Cardiac septum (tissue), 1 donor: Measurements from ENCODE around the gene DBH. TPM values are rescaled to one million over a fixed set of nuclear protein-coding genes. Genes with fewer than 3 reads are reported as not detected.

Experiments used
- DNase-seq: peaks from one replicate; pipeline ENCODE4 v3.0.0-alpha.2; 2020; ENCODE audit warnings: low spot score
- intact Hi-C: fragments of 100-400 bp; cut with DNase I; formaldehyde crosslinking; loops from one replicate; pipeline ENCODE4 v1.14.0; 2022
- long read RNA-seq: library from polyadenylated mRNA; unstranded; transcript quantifications from one replicate; pipeline ENCODE4 v2.0.0, GENCODE V29; 2021
- total RNA-seq: library from RNA; stranded (reverse); fragmentation: NEBNext Ultra II Directional; extraction: Animal tissue kit (Norgen Biotek cat#: 25700); gene quantifications from one replicate; pipeline ENCODE4 v1.2.1, GENCODE V29; 2021
- donor health status: DM: no; HTN: no; CAD: no.

Gene DBH
- not detected for total RNA-seq
- long read RNA-seq: 0 reads

GRCh38 chr9:133635533-133636531 is at the start of gene DBH:
Gene DBH, plus strand, starts transcription at chr9:133636363. Its CDS starts 9 bp downstream, at chr9:133636372.
- intact Hi-C loops: no loop called here

DNA sequence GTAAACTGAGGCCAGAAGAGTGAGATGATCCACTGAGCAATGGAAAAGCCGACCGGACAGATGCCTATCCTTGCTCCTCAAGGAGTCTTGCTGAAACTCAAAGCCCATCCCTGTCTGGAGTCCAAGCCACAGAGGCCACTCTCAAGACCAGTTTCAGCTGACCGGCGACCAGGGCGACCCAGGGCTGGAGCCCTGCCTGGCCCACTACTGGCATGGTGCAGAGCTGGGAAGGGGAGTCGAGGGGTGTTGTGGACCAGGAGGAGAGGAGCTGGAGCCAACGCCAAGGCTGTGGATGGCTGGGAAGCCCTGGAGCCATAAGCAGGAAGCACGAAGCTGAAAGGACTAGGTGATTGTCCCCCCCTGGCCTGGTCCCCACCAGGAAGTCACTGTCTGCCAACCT is 49.1 kb upstream of the DBH start:
- DNase-seq: no peak
- intact Hi-C loops: no loop called here

More at GRCh38 chr9:133635533-133636531, at the start of gene DBH:
- no peak for DNase-seq

DNA sequence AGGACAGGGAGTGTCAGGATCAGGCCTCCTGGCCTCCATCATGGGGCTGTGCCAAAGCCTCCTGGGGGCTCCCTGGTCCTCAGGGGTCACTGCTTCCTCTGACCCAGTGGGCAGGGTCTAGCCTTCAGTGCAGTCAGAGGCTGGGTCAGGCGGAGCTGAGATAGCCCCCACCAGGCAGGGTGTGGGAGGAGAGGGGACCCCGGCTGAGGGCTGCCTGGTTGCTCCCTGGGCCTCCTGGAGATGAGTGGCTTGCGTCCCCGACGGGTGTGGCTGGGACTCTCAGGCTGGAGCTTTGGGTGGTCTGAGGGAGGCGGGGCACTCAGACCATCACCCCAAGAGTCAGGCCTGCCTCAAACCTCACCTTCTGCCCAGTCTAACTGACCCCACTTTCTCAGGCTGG is 48.7 kb upstream of the DBH start:
- DNase-seq: no peak
- intact Hi-C loops: no loop called here

GRCh38 chr9:133589454-133590227 is 46.5 kb upstream of the DBH start:
- no peak for DNase-seq
- intact Hi-C loops: no loop called here

DNA sequence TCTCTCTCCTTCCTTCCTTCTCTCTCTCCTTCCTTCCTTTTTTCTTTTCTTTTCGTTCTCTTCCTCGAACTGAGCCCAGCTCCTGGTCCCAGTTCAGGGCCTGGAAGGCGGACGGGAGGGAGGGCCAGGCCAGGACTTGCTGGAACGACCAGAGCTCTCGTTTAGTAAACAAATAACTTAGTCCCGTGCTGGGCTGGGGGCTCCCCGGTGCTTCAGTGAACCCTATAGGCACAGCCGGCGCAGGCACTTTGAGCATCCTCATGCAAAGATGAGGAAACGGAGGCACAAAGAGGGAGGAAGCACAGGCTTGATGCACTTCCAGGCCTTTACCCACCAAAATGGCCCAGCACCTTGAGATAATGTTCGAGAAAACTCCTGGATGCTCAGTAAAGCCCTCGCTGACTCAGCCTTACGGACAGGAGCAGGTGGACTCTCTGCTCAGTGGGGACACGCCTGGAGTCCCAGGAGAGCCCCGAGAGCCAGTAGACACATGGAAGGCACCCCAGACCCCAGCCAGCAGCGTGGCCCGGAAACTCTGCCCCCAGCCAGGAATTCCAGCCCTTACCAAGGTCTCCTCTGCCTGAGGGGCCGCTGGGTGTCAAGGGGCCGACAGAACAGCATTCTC is 45.8 kb upstream of the DBH start:
- DNase-seq: no peak
- intact Hi-C loops: no loop called here

DNA sequence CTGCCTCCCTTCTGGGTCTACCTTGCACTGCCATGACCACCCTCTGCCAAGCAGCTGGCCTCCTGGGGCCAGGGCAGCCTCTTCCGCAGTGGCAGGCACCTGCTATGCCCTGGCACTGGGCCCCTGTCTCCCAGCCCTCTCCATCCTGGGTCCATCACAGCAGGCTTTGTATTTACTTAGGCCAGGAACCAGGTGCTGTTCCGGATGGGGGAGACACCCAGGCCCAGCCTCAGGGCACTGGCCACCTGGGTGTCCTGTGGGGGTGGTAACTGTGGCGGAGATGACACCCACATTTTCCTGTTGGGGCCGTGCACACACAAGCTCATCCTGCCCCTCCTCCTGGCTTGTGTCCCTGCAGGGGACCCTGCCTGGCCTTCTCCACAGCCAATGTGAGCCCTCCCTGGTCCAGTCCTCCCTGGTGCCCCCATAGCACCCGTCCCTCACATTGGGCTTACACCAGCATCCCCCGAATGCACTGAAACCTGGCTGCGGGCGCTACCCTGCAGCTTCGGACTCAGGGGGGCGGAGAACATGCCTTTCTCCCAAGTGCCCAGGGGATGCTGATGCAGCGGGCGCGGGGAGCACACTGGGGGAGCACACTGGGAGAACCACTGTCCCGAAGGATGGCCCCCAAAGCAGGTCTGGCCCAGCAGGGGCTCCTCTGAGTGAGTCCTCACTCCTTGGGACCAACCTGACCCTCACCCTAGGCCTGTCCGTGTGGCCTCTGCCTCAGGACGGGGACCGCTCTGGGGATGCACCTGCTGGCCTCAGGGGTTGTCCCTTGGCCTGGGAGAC is 44.9 kb upstream of the DBH start:
- no peak for DNase-seq
- intact Hi-C loops: no loop called here

DNA sequence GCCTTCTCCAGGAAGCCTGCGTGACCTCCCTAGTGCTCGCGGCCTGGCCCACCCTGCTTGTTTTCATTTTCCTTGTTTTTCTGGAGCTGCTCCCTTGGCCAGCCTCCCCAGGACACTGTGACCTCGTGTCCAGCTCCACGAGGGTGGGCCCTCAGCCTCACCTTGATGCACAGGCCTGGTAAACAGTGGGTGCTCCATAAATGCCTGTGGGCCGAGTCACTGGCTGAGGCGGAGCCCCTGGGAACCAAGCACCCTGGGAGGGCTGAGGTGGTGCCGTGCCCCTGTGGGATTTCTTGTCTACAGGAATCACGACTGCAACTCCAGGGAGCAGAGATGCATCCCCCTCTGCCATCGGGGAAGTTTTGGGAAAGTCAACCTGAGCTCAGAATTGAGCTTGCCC is 44.2 kb upstream of the DBH start:
- DNase-seq: no peak
- intact Hi-C loops: no loop called here

DNA sequence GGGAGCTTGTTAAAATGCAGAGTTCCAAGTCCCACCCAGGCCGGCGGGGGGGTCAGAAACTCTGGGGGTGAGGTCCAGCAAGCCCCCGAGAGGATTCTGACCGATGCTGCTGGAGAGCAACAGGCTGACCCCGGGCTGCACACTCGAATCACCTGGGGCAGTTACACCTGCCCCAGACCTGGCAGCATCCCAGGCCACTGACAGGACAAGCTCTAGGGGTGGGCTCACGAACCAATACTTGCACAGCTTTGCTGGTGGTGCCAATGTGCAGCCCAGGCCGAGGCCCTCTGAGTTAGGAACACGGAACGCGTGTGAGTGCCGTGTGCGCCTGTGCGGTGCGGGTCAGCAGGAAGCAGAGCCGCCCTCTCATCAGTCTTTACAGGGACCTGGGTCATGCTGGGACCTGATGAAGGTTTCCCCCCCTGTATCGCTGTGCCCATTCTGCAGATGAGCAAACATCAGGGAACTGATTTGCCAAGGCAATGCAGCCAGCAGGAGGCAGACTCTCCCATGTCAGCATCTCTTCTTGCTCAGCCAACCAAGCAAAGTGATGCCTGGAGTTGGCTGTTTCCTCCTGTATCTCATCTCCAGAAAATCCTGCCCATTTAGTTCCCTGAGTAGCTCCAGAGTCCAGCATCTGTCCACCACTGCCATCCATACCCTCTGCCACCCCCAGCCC is 43.3 kb upstream of the DBH start:
- DNase-seq: no peak
- intact Hi-C loops: no loop called here

- DNase-seq: no peak
- intact Hi-C loops: no loop called here
Observed at GRCh38 chr9:133593587-133594253, 42.4 kb upstream of the DBH start.

DNA sequence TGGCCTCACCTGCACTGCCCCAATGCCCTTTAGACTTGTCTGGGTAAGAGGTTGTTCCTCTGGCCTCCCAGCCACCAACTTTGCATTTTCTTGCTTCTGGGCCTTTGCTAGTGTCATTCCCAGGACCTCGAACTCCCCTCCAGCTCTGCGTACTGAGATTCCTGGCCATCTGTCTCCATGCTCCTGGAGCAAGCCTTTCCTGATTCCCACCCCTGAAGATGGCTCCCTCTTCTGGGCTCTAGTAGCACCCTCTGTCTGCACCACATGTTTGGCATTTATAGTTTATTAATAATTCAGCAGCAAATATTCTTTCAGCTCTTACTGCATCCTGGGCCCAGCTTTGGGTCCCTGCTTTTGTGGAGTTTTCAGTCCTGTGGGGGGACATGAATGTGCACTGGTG is 41.9 kb upstream of the DBH start:
- intact Hi-C loops: no loop called here
- DNase-seq: no peak

DNA sequence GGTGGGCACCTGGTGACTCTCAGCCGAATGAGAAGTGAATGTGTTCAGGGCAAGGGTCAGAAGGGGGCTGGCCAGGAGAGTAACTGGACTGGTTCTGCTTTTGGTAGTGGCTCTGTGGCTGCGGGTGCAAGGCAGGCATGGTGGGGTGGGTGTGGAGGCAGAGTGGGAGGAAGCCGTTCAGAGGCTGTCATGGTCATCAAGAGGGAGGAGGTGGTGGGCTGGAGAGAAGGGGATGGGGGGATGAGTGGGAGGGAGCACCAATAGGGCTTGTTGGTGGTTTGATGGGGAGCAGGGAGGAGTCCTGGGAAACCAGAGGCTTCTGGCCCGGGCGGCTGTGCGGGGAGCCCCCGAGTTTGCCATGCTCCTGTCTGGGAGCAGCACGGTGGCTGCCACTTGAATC is 40.3 kb upstream of the DBH start:
- intact Hi-C loops: no loop called here
- DNase-seq: no peak

DNA sequence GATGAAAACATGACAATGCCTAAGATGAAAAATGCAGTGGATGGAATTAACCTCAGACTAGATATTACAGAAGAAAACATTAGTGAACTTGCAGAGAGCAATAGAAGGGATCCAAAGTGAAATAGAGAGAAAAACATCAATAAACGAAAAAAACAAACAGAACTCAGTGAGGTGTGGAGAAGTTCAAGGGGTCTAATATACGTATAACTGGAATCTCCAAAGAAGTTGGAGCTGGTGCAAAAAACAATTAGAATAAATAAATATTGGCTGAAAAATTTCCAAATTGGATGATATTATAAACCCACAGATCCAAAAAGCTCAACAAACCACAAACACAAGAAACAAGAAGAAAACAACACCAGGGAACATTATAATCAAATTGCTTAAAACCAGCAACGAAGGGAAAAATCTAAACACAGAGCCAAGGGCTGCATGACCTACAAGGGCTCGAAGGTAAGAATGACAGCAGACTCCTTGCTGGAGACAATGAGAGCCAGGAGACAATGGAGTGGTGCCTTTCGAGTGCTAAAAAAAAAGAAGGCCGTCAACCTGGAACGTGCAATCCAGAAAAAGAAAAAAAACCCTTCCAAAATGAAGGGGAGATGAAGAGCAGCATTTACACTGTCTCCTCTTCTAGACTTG is 38.7 kb upstream of the DBH start:
- intact Hi-C loops: no loop called here
- no peak for DNase-seq

DNA sequence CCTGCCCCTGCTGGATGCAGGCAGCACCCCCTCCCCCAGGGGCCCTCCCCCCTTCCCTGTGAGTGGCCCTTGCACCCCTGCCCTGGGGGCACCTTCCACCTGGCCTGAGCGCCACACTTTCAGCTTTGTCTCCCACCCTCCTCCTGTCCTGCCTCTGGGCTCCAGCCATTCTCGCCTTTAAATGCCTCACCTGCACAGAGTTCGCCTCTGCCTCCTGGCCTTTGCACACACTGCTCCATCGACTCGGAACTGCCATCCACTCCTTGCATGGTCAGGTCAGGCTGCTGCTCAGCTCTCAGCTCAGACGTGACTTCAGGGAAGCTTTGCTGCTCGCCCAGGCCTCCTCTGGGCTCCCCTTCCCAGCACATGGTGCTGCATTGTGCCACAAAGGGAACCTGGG is 37.2 kb upstream of the DBH start:
- intact Hi-C loops: no loop called here
- no peak for DNase-seq

- intact Hi-C loops: no loop called here
- no peak for DNase-seq
Observed at GRCh38 chr9:133599470-133600173, 36.5 kb upstream of the DBH start.

GRCh38 chr9:133600739-133601138 is 35.4 kb upstream of the DBH start:
- no peak for DNase-seq
- intact Hi-C loops: no loop called here

- intact Hi-C loops: no loop called here
- DNase-seq: no peak
Observed at GRCh38 chr9:133601746-133602145, 34.4 kb upstream of the DBH start.

- intact Hi-C loops: no loop called here
- DNase-seq: no peak
Observed at GRCh38 chr9:133602277-133602676, 33.9 kb upstream of the DBH start.
